ENCODE results near the gene ARID3C.
A peak's percentile ranks its signal among the peaks of the same experiment; 100 is the strongest.

Gene ARID3C

DNA sequence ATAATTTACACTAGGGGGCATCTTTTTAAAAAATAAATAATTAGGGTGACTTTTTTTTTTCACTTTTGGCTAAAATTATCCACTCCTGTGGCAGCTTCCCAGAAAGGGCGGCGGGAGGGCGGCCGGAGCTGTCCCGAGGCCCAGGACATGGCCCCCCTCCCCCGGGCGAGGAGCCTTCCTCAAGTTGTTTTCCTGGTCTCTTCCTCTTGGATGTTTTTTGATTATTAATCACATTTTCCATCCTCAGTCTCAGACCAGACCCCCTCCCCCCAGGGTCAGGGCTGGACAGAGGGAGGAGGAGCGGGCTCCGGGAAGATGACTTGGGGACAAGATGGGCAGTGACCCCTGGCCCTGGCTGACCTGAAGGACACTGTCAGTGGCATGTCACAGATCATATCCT lies 34.7 kb downstream of the ARID3C start:
- no peak for DNase-seq (ENCODE audit: low spot score)

GRCh38 chr9:34592895-34593601 lies 35.8 kb downstream of the ARID3C start:
- DNase-seq (ENCODE audit: low spot score): no peak

- DNase-seq (ENCODE audit: low spot score): no peak
Measured at GRCh38 chr9:34591917-34592866, 36.7 kb downstream of the ARID3C start.

GRCh38 chr9:34591248-34591916 lies 37.5 kb downstream of the ARID3C start:
- peak; percentile 93 for DNase-seq (ENCODE audit: low spot score)

- DNase-seq (ENCODE audit: low spot score): no peak
Measured at GRCh38 chr9:34590381-34591247, 38.3 kb downstream of the ARID3C start.

DNA sequence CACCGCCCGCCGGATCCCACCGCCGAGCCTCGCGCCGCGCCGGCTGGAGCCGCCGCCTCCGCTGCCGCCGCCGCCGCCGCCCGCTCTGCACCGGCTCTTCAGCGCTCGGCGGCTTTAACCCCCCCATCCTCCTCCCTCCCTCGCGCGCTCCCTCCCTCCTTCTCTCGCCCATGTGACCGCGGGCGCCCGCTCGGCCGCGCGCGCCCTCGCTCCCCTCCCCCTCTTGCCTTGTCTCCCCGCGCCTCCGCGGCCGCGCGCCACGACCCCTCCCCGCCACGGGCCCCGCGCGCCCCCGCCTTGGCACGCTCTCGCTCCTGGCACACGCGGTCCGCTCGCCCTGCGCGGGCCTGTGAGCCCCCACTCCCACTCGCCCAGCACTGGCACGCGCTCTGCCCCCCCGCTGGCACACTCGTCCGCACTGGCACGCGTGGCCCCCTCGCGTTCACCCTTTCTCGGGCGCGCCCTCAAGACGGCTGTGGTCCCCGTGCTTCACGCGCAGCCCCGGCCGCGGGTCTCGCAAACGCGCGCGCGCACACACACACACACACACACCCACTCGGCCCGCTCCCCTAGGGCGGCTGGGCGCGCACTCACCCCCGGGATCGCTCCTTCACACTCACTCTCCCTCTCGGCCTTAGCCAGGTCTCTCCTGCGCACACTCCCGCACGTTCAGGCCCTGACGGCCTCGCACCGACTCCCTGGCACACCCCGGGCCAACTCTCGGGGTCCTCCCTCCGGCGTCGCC lies 39.1 kb downstream of the ARID3C start, which contains the start of gene CNTFR:
CNTFR (minus strand) TSS at position 89 of the 745 bp plus-strand sequence. CDS start 20,743 bp downstream, outside the sequence.
- DNase-seq (ENCODE audit: low spot score): no peak

GRCh38 chr9:34588671-34589635 lies 39.9 kb downstream of the ARID3C start:
- DNase-seq (ENCODE audit: low spot score): no peak

- DNase-seq (ENCODE audit: low spot score): no peak
Measured at GRCh38 chr9:34587271-34587670, 41.6 kb downstream of the ARID3C start.

GRCh38 chr9:34585946-34586669 lies 42.8 kb downstream of the ARID3C start:
- no peak for DNase-seq (ENCODE audit: low spot score)

- no peak for DNase-seq (ENCODE audit: low spot score)
Measured at GRCh38 chr9:34584970-34585369, 43.9 kb downstream of the ARID3C start.

DNA sequence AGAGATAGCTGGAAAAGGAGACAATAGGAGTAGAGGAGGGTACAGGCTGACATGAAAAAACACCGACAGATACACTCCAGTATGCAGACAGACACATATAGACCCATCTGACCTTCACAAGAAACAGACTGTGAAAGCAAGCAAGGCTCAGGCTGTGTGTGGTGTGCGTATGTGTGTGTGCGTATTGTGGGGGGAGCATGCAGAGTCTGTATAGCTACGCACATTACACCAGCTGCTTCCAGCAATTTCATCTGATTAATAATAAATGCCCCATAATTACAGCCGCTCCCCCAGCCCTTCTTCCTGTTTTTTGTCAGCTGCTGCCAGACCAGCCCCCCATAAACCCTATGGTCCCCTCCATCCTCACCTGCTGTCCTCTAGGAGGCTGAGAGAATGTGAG lies 46.1 kb downstream of the ARID3C start:
- DNase-seq (ENCODE audit: low spot score): no peak

GRCh38 chr9:34581318-34581717 lies 47.5 kb downstream of the ARID3C start:
- no peak for DNase-seq (ENCODE audit: low spot score)

GRCh38 chr9:34580358-34580757 lies 48.5 kb downstream of the ARID3C start:
- DNase-seq (ENCODE audit: low spot score): no peak

DNA sequence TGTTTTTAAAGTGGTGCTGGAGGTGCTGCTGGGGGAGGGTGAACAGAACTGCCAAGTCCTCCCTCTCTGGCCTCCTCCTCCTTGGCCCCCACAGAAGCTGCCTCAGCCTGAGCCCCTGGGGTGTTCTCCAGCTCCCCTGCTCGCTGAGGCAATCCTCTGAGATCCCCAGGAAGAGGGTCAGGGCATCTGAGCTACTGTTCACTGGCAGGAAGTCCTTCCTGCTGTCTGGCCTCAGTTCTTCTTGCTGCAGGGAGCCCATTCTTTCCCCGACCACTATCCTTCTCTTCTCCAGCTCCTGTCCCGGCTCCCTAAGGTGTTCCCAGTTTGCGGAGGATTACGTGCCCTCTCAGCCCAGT lies 49.1 kb downstream of the ARID3C start:
- DNase-seq (ENCODE audit: low spot score): no peak

DNA sequence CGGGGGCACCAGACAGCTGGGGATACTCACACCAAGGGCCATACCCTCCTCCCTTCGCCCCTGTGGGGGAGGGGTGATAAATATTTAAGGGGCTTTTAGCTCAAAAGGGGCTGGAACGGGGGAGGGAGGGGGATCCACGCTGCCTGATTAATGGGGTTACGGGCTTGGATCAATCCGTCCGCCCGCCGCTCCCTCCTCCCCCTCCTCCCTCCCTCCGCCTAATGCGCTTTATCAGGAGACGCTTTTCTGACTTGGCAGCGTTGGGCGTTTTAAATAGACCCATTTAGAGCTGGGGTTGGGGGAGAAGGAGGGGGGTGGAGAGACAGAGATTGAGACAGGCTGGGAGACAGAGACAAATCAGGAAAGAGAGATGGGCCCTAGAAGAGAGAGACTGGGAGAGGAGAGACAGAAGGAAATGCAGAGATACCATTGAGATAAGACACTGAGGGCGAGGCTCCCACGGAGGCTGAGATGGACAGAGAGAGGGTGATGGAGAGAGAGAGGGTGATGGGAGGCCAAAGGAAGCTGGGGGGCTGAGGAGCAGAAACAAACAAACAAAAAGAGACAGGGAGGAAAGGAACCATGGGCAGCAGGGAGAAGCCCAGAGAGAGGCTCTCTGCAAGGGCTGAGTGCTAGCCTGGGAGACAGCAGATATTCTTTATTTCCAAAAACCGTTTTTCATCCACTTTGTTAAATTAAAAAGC lies 49.6 kb downstream of the ARID3C start:
- DNase-seq (ENCODE audit: low spot score): no peak

DNA sequence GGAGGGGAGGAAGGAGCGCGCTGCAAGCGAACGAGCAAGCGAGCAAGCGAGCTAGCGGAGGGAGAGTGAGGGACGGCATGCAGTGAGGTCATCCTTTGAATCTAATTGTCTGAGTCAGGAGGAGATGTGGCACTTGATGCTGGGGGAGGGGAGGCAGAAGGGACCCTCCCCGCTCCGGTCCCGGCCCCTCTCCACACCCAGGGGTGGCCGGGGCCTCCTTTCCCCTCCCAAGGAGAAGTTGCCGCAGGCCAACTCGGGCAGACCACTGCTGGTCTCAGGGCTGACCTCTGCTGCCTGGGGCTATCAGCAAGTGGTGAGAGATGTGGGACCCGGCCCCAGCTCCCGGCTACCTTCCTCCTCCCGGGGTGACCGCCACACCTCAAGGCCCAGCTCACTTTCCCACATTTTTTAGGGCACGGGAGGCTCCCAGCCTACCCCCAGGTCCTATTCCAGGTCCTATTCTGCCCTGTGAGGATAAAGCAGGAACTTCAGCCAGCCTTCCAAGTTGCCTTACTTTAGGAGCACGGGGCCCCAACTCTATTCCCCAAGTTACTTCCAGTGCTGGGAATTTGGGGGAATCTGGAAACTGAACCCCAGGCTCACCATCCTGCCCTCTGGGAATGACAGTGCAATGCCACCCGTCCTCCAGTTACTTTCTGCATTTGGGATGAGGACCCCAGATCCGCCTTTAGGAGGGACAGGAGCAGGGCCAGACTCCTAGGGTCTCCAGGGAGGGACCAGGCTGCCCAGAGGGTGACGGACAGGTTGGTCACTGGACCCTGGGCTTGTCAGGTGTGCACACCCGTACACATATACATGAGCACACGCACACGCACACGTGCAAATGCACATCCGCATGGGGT lies 50.4 kb downstream of the ARID3C start:
- no peak for DNase-seq (ENCODE audit: low spot score)

Data from HuH-7.5 (cell line).